Ecto neural progenitor cell (in vitro differentiated cells): Measurements from ENCODE around the gene SMAD4.
"Not testable (repeated sequence)": the region's sequence is repeated elsewhere in the genome, so short reads cannot be mapped to it uniquely, and the experiment has no call there.

Experiments
- DNase-seq: peaks from one replicate; pipeline ENCODE4 v3.0.0-alpha.2; 2018; ENCODE audit warnings: low spot score

Gene SMAD4

DNA sequence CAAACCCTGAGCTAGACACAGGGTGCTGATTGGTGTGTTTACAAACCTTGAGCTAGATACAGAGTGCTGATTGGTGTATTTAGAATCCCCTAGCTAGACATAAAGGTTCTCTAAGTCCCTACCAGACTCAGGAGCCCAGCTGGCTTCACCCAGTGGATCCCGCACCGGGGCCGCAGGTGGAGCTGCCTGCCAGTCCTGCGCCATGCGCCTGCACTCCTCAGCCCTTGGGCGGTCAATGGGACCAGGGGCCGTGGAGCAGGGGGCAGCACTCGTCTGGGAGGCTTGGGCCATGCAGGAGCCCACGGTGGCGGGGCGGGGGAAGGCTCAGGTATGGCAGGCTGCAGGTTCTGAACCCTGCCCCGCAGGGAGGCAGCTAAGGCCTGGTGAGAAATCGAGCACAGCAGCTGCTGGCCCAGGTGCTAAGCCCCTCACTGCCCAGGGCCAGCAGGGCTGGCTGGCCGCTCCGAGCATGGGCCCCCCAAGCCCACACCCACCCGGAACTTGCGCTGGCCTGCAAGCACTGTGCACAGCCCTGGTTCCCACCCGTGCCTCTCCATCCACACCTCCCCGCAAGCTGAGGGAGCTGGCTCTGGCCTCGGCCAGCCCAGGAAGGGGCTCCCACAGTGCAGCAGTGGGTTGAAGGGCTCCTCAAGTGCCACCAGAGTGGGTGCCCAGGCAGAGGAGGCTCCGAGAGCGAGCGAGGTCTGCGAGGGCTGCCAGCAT, 81.8 kb downstream of the SMAD4 start:
- DNase-seq: not testable (repeated sequence)

GRCh38 chr18:51116996-51117395, 87.0 kb downstream of the SMAD4 start:
- not testable (repeated sequence) for DNase-seq

GRCh38 chr18:51119561-51119960, 89.5 kb downstream of the SMAD4 start:
- not testable (repeated sequence) for DNase-seq

- not testable (repeated sequence) for DNase-seq
Measured at GRCh38 chr18:51119976-51120375, 90.0 kb downstream of the SMAD4 start.

GRCh38 chr18:51120809-51121596, 91.0 kb downstream of the SMAD4 start:
- no peak for DNase-seq

DNA sequence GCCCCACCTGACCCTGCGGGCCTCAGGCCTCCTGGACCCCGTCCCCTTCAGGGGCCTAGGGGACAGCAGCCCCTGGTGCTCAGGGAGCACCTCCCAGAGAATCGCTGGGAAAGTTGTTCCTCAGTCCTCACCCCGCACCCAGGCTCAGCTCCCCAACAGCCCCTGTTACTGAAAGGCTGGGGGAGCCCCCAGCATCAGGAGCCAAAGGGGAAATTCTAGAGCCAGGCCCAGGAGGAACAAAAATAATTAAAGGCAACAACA, 91.5 kb downstream of the SMAD4 start:
- DNase-seq: no peak

GRCh38 chr18:51122266-51123045, 92.4 kb downstream of the SMAD4 start:
- DNase-seq: no peak

GRCh38 chr18:51123046-51123395, 93.0 kb downstream of the SMAD4 start:
- no peak for DNase-seq

DNA sequence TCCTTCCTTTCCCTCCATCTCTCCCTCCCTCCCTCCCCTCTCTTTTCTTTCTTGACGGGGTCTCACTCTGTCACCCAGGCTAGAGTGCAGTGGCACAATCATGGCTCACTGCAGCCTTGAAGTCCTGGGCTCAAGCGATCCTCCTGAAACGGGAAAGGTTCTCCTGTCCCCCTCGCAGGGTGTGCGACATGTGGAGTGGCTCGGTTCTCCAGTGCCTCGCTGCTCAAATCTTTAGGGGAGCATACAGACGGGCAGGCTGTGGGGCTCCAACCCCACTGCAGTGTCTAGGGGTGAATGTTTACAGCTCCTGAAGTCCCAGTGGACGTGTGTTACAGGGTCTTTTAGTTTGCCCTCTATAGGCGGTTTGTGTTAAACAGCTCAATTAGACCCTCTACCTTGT, 93.5 kb downstream of the SMAD4 start:
- DNase-seq: no peak

- DNase-seq: no peak
Measured at GRCh38 chr18:51123936-51124486, 94.0 kb downstream of the SMAD4 start.

- DNase-seq: no peak
Measured at GRCh38 chr18:51125976-51126375, 96.0 kb downstream of the SMAD4 start.

GRCh38 chr18:51127664-51128063, 97.7 kb downstream of the SMAD4 start:
- DNase-seq: no peak

DNA sequence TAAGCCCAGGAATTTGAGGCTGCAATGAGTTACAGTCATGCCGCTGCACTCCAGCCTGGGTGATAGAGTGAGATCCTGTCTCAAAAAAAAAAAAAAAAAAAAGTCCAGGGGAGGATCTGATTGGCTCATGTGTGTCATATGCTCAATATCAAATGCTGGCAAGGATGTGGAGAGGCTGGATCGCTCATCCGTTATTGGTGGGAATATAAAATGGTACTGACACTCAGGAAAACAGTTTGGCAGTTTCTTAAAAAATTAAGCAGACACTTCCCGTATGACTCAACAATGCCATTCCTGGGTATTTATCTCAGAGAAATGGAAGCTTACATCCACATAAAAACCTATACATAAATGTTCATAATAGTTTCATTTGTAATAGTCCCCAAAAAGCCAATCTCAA, 98.5 kb downstream of the SMAD4 start:
- no peak for DNase-seq

- DNase-seq: no peak
Measured at GRCh38 chr18:51132256-51132935, 102.4 kb downstream of the SMAD4 start.

DNA sequence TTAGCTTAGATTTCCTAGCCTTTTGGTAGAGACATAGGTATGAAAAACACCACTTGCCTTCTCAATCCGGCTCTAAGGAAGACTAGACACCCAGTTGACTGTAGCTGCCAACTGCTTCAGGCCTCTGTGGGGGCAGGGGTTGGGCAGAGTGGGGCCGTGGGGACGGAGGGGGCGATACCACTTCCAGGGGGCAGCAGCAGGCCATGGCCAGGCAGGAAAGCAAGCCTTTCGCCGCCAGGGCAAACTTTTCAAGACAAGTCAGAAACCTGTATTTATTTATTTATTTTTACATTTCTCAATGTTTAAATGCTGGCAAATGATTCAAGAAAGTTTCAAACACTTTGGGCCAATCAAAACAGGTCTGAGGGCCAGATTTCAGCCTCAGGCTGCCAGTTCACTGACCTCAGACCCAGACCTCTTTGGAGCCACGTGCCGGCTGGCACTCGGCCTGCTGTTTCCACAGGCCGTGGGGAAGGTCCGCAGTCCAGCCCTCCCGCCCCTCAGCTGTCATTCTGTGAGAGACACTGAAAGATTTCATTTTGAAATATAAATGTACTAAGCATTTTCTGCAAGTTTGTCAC, 103.7 kb downstream of the SMAD4 start:
- no peak for DNase-seq
